Ovary (tissue), 3 donors: Measurements from ENCODE around the gene CLN6.

Experiments used
- CTCF ChIP-seq, 3 donors: fragments of 450-650 bp in 2 of 3; fragments of 200-600 bp in 1 of 3; IDR thresholded peaks; one replicate each; pipeline versions ENCODE4 v1.5.1 to v1.8.0; 2016 to 2022; ENCODE audit warnings: antibody characterized with exemption in 3 of 3, mild to moderate bottlenecking in 1 of 3
- EP300 ChIP-seq: sonication (generic); formaldehyde crosslinking; IDR thresholded peaks from one replicate; pipeline ENCODE4 v1.6.1; 2017; ENCODE audit warnings: antibody characterized with exemption
- POLR2A ChIP-seq: fragments of 450-650 bp; IDR thresholded peaks from one replicate; pipeline ENCODE4 v1.6.1; 2017; ENCODE audit warnings: antibody characterized with exemption, mild to moderate bottlenecking, moderate library complexity
- donor health status: DM: no; HTN: no; CAD: no.

DNA sequence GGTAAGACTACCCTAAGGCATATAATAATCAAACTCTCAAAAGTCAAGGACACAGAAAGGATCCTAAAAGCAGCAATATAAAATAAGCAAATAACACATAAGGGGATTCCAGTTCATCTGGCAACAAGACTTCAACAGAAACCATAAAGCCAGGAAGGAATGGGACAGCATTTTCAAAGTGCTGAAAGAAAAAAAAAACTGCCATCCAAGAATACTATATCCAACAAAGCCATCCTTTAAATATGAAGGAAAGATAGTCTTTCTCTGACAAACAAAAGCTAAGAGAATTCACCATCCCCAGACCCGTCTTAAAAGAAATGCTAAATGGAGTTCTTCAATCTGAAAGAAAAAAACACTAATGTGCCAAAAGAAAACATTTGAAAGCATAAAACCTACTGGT, 14.7 kb upstream of the CLN6 start:
- no peak for TF ChIP-seq CTCF (IDR thresholded peaks at IDR 0.05)
- TF ChIP-seq EP300: no peak
- TF ChIP-seq POLR2A: no peak
